GM10266 (cell line): ENCODE measurements around the gene ELP1.

Experiments
- DNase-seq: peaks from one replicate; pipeline ENCODE4 v3.0.0; 2012; ENCODE audit errors: extremely low spot score
- TF ChIP-seq, protein P1 (sequence below): IDR thresholded peaks from 2 replicates; pipeline ENCODE4 v1.5.1; 2012; ENCODE audit warnings: mild to moderate bottlenecking, low read depth; ENCODE audit not compliant: control insufficient read depth, insufficient read depth; ENCODE audit errors: missing control alignments

ELP1 gene

DNA sequence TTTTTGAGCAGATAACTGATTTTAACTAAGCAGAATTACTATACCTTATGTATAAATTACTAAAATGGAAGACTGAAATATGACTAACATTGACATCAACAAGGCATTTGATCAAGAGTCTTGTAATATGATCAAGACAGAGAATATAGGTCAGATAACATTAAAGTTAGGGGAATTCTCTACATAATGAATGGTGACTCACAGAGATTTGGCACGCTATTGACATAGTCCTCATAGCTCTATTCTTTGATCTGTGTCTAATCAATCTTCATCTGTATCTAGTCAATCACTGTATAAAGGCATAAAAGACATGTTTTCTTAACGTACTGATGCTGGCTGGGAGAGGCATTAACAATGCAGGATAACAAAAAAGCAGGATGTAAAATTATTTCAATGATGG is 17.7 kb upstream of the ELP1 start:
- no peak for DNase-seq
- TF ChIP-seq, protein P1, sequence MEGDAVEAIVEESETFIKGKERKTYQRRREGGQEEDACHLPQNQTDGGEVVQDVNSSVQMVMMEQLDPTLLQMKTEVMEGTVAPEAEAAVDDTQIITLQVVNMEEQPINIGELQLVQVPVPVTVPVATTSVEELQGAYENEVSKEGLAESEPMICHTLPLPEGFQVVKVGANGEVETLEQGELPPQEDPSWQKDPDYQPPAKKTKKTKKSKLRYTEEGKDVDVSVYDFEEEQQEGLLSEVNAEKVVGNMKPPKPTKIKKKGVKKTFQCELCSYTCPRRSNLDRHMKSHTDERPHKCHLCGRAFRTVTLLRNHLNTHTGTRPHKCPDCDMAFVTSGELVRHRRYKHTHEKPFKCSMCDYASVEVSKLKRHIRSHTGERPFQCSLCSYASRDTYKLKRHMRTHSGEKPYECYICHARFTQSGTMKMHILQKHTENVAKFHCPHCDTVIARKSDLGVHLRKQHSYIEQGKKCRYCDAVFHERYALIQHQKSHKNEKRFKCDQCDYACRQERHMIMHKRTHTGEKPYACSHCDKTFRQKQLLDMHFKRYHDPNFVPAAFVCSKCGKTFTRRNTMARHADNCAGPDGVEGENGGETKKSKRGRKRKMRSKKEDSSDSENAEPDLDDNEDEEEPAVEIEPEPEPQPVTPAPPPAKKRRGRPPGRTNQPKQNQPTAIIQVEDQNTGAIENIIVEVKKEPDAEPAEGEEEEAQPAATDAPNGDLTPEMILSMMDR: no peak

DNA sequence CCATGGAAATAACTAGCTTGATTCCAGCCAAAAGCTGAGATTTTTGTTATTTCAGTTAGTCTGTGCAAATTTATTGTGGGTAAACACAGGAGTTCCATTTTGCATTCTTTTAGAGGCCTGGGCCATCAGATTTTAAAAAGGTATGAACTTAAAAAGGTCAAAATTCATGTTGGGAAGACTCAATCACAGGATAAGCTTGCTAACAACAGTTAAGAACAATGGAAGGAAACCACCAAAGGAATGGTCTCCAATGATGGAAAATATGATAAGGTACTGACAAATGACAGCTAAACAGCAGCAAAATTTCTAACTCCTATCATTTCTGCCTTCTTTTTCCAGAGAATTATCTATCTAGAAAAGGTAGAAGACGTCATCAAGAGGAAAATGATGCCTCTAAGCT is 16.2 kb upstream of the ELP1 start:
- DNase-seq: no peak
- TF ChIP-seq, protein P1: no peak

DNA sequence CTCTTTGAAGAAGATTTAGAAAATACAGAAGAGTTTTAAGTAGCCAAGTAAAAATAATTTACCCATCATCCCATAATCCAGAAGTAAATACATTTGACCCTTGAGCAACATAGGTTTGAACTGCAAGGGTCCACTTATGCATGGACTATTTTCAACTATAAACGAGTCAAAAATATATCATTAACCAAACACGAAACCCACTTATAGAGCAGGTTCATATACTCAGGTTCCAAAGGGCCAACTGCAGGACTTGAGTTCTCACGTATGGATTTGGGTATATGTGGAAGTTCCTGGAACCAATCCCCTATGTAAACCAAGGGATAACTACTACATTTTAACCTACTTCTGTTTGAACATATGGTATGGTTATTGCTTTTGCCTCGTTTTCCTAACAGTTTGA is 6.1 kb upstream of the ELP1 start:
- TF ChIP-seq, protein P1: no peak
- DNase-seq: no peak

DNA sequence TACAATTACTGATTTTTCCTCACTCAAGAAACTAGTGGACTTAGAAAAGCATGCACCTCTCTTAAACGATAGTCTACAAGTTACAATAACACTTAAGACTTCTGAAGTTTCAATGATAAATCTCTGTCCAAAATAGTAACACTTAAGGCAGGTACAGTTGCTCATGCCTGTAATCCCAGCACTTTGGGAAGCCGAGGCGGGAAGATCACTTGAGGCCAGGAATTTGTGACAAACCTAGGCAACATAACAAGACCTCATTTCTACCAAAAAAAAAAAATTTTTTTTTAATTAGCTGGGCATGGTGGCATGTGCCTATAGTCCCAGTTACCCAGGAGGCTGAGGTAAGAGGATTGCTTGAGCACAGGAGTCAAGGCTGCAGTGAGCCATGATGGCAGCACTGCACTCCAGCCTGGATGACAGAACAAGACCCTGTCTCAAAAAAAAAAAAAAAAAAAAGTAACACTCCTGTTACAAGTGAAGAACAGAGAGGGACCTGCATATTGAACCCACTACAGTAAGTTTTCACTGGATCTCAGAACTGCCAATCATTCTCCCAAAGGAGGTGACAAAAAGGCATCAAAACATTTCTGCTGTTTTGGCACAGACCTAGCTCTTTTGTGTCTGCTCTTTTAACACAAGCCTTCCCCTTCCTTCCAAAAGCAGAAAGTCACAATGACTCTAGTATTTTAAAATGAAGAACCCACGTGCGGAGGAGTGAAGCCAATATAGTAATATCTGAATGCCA is 3.8 kb upstream of the ELP1 start:
- no peak for DNase-seq

DNA sequence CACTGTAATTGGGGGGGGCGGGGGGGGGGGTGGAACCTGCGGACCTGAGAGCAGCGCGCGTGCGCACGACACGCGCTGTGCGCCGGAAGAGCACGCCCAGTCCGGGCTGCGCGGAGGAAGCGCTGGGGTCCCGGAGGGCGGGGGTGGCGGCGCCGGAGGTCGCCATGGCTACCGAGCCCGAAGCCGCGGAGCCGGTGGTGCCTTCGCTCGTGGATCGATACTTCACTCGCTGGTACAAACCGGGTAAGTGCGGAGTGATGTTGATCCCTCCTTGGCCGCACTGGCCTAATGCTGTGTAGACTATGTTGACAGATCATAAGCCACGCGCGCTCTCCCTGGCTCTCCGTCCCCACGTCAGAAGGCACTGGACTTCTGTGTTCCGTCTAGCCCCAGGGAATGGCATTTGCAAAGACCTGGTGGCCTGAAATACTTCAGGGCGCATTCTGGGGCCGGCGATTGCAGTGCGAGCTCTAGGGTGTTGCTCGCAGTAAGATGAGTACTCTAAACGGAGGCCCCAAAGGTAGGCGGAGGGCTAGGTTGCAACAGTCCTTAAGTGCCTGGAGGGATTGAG is 484 bp upstream of the ELP1 start, which contains the start of gene ABITRAM:
Gene ABITRAM, plus strand, starts transcription at position 78 of the 571 bp plus-strand sequence. Its CDS starts 87 bp downstream, at position 165.
- TF ChIP-seq, protein P1: no peak
- DNase-seq: peak; percentile 87

More for the DNA sequence above, 3.8 kb upstream of the ELP1 start:
- TF ChIP-seq, protein P1: no peak

DNA sequence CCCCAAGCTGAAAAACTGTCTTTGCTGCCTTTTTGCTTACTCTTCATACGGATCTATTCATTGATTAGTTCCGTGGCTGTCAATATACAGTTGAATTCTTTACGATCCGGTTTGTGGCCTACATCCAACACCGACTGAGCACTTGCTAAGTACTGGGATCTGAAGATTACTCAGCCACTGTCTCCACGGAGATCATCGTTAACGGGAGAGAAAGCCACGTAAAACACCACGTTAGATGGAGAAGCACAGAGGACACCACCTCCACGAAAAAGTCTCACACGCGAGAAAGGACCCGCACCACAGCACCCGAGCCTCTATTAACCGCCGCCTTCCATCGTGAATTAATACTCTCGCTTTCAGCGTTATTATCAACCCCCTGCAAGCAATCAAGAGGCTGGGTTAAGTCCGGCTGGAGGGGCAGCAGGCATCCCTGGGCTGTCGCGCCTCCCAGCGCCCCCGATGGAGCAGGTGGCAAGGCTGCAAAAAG is 650 bp downstream of the ELP1 start:
- TF ChIP-seq, protein P1: no peak
- DNase-seq: no peak

DNA sequence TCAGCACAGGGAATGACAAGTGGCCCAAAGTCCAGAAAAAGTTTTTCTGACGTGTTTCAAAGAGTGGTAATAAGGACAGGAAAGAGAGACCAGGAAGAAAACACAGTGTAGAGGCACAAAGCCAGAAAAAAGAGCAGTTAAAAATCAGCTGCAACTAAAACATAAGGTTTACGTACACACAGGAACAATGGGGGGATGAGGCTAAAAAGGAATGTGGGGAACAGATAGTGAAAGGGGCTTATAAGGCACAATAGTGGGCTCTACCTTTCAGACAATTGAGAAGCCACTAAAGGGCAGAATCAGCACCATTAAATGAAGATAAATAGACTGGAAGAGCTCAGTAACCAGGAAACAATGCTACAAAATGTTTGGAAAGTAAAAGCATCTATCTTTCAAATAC is 5.5 kb downstream of the ELP1 start:
- TF ChIP-seq, protein P1: no peak
- no peak for DNase-seq
